Mesenchymal stem cell (in vitro differentiated cells and primary cell): ENCODE results near the gene ATOH7.
A peak's percentile ranks its signal among the peaks of the same experiment; 100 is the strongest.

Experiments used
- DNase-seq: peaks from one replicate; pipeline ENCODE4 v3.0.0-alpha.2; 2013
- H2AFZ ChIP-seq: one replicate; pipeline ENCODE4 v1.6.1; 2013; ENCODE audit warnings: low read depth, mild to moderate bottlenecking, control low read depth, inconsistent platforms, low read length, moderate library complexity
- H2AK5ac ChIP-seq: 2 replicates; pipeline ENCODE4 v1.6.1; 2013; ENCODE audit warnings: low read length, moderate library complexity, mild to moderate bottlenecking, inconsistent platforms; ENCODE audit not compliant: severe bottlenecking
- H2BK120ac ChIP-seq: one replicate; pipeline ENCODE4 v1.6.1; 2013; ENCODE audit warnings: low read depth, mild to moderate bottlenecking, inconsistent platforms, low read length, moderate library complexity
- H2BK12ac ChIP-seq, 2 experiments: one replicate each; pipeline ENCODE4 v1.6.1; 2013; ENCODE audit warnings: inconsistent platforms in 2 of 2, low read length in 2 of 2, mild to moderate bottlenecking in 2 of 2, moderate library complexity in 2 of 2, control low read depth in 1 of 2
- H2BK15ac ChIP-seq: one replicate; pipeline ENCODE4 v1.6.1; 2013; ENCODE audit warnings: mild to moderate bottlenecking, low read depth, inconsistent platforms; ENCODE audit not compliant: poor library complexity, severe bottlenecking
- H2BK5ac ChIP-seq: 2 replicates; pipeline ENCODE4 v1.6.1; 2013; ENCODE audit warnings: low read depth, mild to moderate bottlenecking, low read length, control low read depth, inconsistent platforms; ENCODE audit not compliant: poor library complexity, severe bottlenecking
- H3K14ac ChIP-seq, 2 experiments: one replicate each; pipeline ENCODE4 v1.6.1; 2013; ENCODE audit warnings: inconsistent platforms in 2 of 2, low read length in 2 of 2, control low read depth in 1 of 2, mild to moderate bottlenecking in 1 of 2, moderate library complexity in 1 of 2
- H3K18ac ChIP-seq, 2 experiments: one replicate each; pipeline ENCODE4 v1.6.1; 2013; ENCODE audit warnings: inconsistent platforms in 2 of 2, low read length in 2 of 2, control low read depth in 1 of 2, low read depth in 1 of 2, mild to moderate bottlenecking in 1 of 2
- H3K23ac ChIP-seq, 2 experiments: one replicate each; pipeline ENCODE4 v1.6.1; 2013; ENCODE audit warnings: inconsistent platforms in 2 of 2, low read length in 2 of 2, mild to moderate bottlenecking in 2 of 2, moderate library complexity in 2 of 2, control low read depth in 1 of 2
- H3K27ac ChIP-seq: 2 replicates; pipeline ENCODE4 v1.5.1; 2013; ENCODE audit warnings: mild to moderate bottlenecking, moderate library complexity, low read length, control low read depth, inconsistent platforms; ENCODE audit not compliant: poor library complexity, severe bottlenecking
- H3K27me3 ChIP-seq, 2 experiments: 2 replicates each; pipeline versions ENCODE4 v1.6.1 to v1.7.0; 2013; ENCODE audit warnings: low read length in 2 of 2, mild to moderate bottlenecking in 2 of 2, moderate library complexity in 2 of 2, control low read depth in 1 of 2, inconsistent platforms in 1 of 2; ENCODE audit not compliant: control insufficient read depth in 1 of 2, insufficient read depth in 1 of 2
- H3K36me3 ChIP-seq, 2 experiments: 2 replicates each; pipeline versions ENCODE4 v1.6.1 to v1.7.0; 2013; ENCODE audit warnings: low read length in 2 of 2, control low read depth in 1 of 2, inconsistent platforms in 1 of 2, low read depth in 1 of 2, mild to moderate bottlenecking in 1 of 2; ENCODE audit not compliant: insufficient read depth in 2 of 2, control insufficient read depth in 1 of 2
- H3K4ac ChIP-seq, 2 experiments: one replicate each; pipeline ENCODE4 v1.6.1; 2013; ENCODE audit warnings: inconsistent platforms in 2 of 2, low read length in 2 of 2, mild to moderate bottlenecking in 2 of 2, moderate library complexity in 2 of 2, control low read depth in 1 of 2, low read depth in 1 of 2
- H3K4me1 ChIP-seq: 2 replicates; pipeline ENCODE4 v1.6.1; 2013; ENCODE audit warnings: low read depth, low read length, control low read depth; ENCODE audit not compliant: control insufficient read depth, insufficient read depth
- H3K4me2 ChIP-seq: 2 replicates; pipeline ENCODE4 v1.6.1; 2013; ENCODE audit warnings: low read length, mild to moderate bottlenecking, inconsistent platforms; ENCODE audit not compliant: poor library complexity, severe bottlenecking
- H3K4me3 ChIP-seq, 2 experiments: 2 replicates each; pipeline versions ENCODE4 v1.5.1 to v1.7.0; 2013; ENCODE audit warnings: low read length in 2 of 2, mild to moderate bottlenecking in 2 of 2, control low read depth in 1 of 2, low read depth in 1 of 2; ENCODE audit not compliant: insufficient read depth in 1 of 2
- H3K79me1 ChIP-seq: replicated peaks from 2 replicates; pipeline ENCODE4 v1.6.1; 2013; ENCODE audit warnings: mild to moderate bottlenecking, control low read depth, low read length, inconsistent platforms; ENCODE audit not compliant: poor library complexity, severe bottlenecking
- H3K9ac ChIP-seq: 2 replicates; pipeline ENCODE4 v1.7.0; 2013; ENCODE audit warnings: mild to moderate bottlenecking, low read length, moderate library complexity
- H3K9me3 ChIP-seq: 2 replicates; pipeline ENCODE4 v1.7.0; 2013; ENCODE audit warnings: mild to moderate bottlenecking, low read length; ENCODE audit not compliant: control insufficient read depth
- H4K8ac ChIP-seq: one replicate; pipeline ENCODE4 v1.6.1; 2013; ENCODE audit warnings: inconsistent platforms, mild to moderate bottlenecking, low read length, moderate library complexity
- H4K91ac ChIP-seq: one replicate; pipeline ENCODE4 v1.6.1; 2013; ENCODE audit warnings: mild to moderate bottlenecking, low read length, inconsistent platforms
- WGBS: methylation state at CpG from one replicate; pipeline ENCODE4 v1.1.7; 2013; ENCODE audit warnings: mixed read lengths; 5-methylcytosine and 5-hydroxymethylcytosine counted together

ATOH7 gene

GRCh38 chr10:68211669-68212068 lies 20.2 kb downstream of the ATOH7 start:
- Histone ChIP-seq H4K91ac (no peak overlapping the region), H3K4me1 (peaks cover 2% of the 10 kb centered on the region), H3K9me3 (no peaks in the 10 kb centered on the region), H3K4me2 (no peak overlapping the region), H2BK12ac (no peak overlapping the region), H3K27me3 (no peaks in the 10 kb centered on the region), H2AFZ (no peak overlapping the region), H2BK120ac (no peak overlapping the region), H3K4ac (no peak overlapping the region), H3K18ac (no peak overlapping the region), H2AK5ac (no peak overlapping the region), H3K79me1 (no peaks in the 10 kb centered on the region), H3K9ac (no peak overlapping the region), H3K4me3 (no peak overlapping the region), H2BK5ac (no peak overlapping the region), H3K27ac (no peak overlapping the region), H3K23ac (no peak overlapping the region), H2BK15ac (no peak overlapping the region), H3K36me3 (no peaks in the 10 kb centered on the region), H3K14ac (no peak overlapping the region), H4K8ac (no peak overlapping the region)
- no peak for DNase-seq
- WGBS, result no CpG with 5 or more reads among the region's 1 CpG

- Histone ChIP-seq H3K9me3 (no peaks in the 10 kb centered on the region), H3K27ac (no peak overlapping the region), H3K36me3 (no peaks in the 10 kb centered on the region), H2BK15ac (no peak overlapping the region), H2AFZ (peak overlapping the region; percentile 46), H4K8ac (no peak overlapping the region), H2BK5ac (no peak overlapping the region), H3K4me2 (no peak overlapping the region), H2BK12ac (no peak overlapping the region), H3K4ac (no peak overlapping the region), H3K14ac (no peak overlapping the region), H2AK5ac (no peak overlapping the region), H4K91ac (no peak overlapping the region), H3K23ac (no peak overlapping the region), H3K27me3 (no peaks in the 10 kb centered on the region), H3K18ac (no peak overlapping the region), H3K4me1 (peaks cover 2% of the 10 kb centered on the region), H3K79me1 (no peaks in the 10 kb centered on the region), H3K4me3 (no peak overlapping the region), H2BK120ac (no peak overlapping the region), H3K9ac (peak overlapping the region; percentile 58)
- 56% methylated on average over 7 of the region's 10 CpGs for WGBS
- peak; percentile 82 for DNase-seq
Measured at GRCh38 chr10:68208424-68209042, 23.4 kb downstream of the ATOH7 start.

- Histone ChIP-seq H3K9me3 (no peaks in the 10 kb centered on the region), H2BK5ac (no peak overlapping the region), H3K27ac (no peak overlapping the region), H3K4me1 (peaks cover 2% of the 10 kb centered on the region), H2BK120ac (no peak overlapping the region), H2AFZ (no peak overlapping the region), H3K14ac (no peak overlapping the region), H3K36me3 (no peaks in the 10 kb centered on the region), H3K18ac (no peak overlapping the region), H3K27me3 (no peaks in the 10 kb centered on the region), H3K9ac (no peak overlapping the region), H3K4me3 (no peak overlapping the region), H4K8ac (no peak overlapping the region), H3K4ac (no peak overlapping the region), H3K23ac (no peak overlapping the region), H2BK15ac (no peak overlapping the region), H4K91ac (no peak overlapping the region), H3K4me2 (no peak overlapping the region), H2BK12ac (no peak overlapping the region), H2AK5ac (no peak overlapping the region), H3K79me1 (no peaks in the 10 kb centered on the region)
- peak; percentile 58 for DNase-seq
- 29% methylated on average over 4 of the region's 5 CpGs for WGBS
Measured at GRCh38 chr10:68202960-68203353, 29.0 kb downstream of the ATOH7 start.

- DNase-seq, result no peak
- H2AFZ ChIP-seq, result no peak overlapping the region
- H3K23ac ChIP-seq, result no peak overlapping the region
- no peaks in the 10 kb centered on the region for H3K79me1 ChIP-seq
- H3K36me3 ChIP-seq, result no peaks in the 10 kb centered on the region
- H3K14ac ChIP-seq, result no peak overlapping the region
- H3K4me1 ChIP-seq, result no peaks in the 10 kb centered on the region
- H2BK5ac ChIP-seq, result no peak overlapping the region
- H3K18ac ChIP-seq, result no peak overlapping the region
- no peak overlapping the region for H3K4ac ChIP-seq
- no peak overlapping the region for H3K4me3 ChIP-seq
- no peaks in the 10 kb centered on the region for H3K9me3 ChIP-seq
- no peak overlapping the region for H3K4me2 ChIP-seq
- H3K27ac ChIP-seq, result no peak overlapping the region
- no peak overlapping the region for H2AK5ac ChIP-seq
- no peak overlapping the region for H2BK12ac ChIP-seq
- H4K91ac ChIP-seq, result no peak overlapping the region
- H2BK120ac ChIP-seq, result no peak overlapping the region
- H3K27me3 ChIP-seq, result no peaks in the 10 kb centered on the region
- H4K8ac ChIP-seq, result no peak overlapping the region
- 64% methylated on average over 2 of the region's 3 CpGs for WGBS
- no peak overlapping the region for H2BK15ac ChIP-seq
- H3K9ac ChIP-seq, result no peak overlapping the region
Measured at GRCh38 chr10:68196701-68197100, 35.2 kb downstream of the ATOH7 start.
